ENCODE data around the gene MLKL.

The MLKL gene

GRCh38 chr16:74641969-74642368, 58.7 kb downstream of the MLKL start:
- DNase-seq = no peak

- no peak for DNase-seq
These were observed 62.8 kb downstream of the MLKL start for GRCh38 chr16:74637742-74638453.

- DNase-seq = no peak
These were observed 65.4 kb downstream of the MLKL start for GRCh38 chr16:74635303-74635702.

GRCh38 chr16:74633686-74634085, 67.0 kb downstream of the MLKL start:
- no peak for DNase-seq

GRCh38 chr16:74627506-74628220, 73.0 kb downstream of the MLKL start:
- no peak for DNase-seq

- no peak for DNase-seq
These were observed 73.8 kb downstream of the MLKL start for GRCh38 chr16:74626741-74627416.

GRCh38 chr16:74625500-74626350, 74.9 kb downstream of the MLKL start:
- no peak for DNase-seq

- DNase-seq = no peak
These were observed 76.8 kb downstream of the MLKL start for GRCh38 chr16:74623839-74624235.

GRCh38 chr16:74623214-74623838, 77.3 kb downstream of the MLKL start:
- no peak for DNase-seq

GRCh38 chr16:74622005-74622404, 78.7 kb downstream of the MLKL start:
- no peak for DNase-seq

All from NCI-H1436 (cell line).